Esophagus squamous epithelium (tissue), 4 donors: Measurements from ENCODE around the gene DCAF8.

Experiments used
- POLR2A ChIP-seq, 4 donors: fragments of 450-650 bp; IDR thresholded peaks; one replicate each; pipeline ENCODE4 v1.6.1; 2017; ENCODE audit warnings: antibody characterized with exemption in 4 of 4, mild to moderate bottlenecking in 4 of 4, moderate library complexity in 3 of 4
- TF ChIP-seq, protein P1 (sequence below), 6 experiments: fragments of 450-650 bp in 4 of 6; fragments of 200-600 bp in 2 of 6; sonication (generic) in 2 of 6; IDR thresholded peaks; one replicate each; pipeline ENCODE4 v1.5.1; 2016 to 2019; ENCODE audit warnings: antibody characterized with exemption in 6 of 6, mild to moderate bottlenecking in 4 of 6, moderate library complexity in 4 of 6

DNA sequence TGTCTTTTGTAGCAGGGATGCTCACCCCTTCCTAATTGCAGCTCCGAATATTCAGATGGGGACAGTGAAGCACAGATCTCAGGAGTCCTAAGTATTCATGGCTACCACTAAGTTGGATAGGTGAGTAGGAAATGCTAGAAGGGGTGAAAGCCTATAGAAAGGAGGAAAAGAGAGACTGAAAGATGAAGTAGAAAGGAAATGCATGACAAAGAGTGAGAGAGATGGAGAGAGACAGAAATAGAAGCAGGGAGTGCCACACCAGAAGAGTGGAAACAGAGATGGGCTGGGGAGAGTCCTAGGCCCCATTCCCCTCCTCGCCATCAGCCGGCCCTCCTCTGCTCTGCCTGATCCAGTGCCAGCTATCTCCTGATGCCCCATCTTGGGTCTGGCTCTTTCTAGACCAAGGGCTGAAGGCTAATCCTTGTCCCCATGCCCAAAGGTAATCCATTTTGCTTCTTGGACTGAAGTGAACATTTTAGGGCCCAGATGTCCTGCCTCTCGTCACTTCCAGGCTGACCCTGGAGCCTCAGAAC, 55.2 kb downstream of the DCAF8 start:
- TF ChIP-seq, protein P1, sequence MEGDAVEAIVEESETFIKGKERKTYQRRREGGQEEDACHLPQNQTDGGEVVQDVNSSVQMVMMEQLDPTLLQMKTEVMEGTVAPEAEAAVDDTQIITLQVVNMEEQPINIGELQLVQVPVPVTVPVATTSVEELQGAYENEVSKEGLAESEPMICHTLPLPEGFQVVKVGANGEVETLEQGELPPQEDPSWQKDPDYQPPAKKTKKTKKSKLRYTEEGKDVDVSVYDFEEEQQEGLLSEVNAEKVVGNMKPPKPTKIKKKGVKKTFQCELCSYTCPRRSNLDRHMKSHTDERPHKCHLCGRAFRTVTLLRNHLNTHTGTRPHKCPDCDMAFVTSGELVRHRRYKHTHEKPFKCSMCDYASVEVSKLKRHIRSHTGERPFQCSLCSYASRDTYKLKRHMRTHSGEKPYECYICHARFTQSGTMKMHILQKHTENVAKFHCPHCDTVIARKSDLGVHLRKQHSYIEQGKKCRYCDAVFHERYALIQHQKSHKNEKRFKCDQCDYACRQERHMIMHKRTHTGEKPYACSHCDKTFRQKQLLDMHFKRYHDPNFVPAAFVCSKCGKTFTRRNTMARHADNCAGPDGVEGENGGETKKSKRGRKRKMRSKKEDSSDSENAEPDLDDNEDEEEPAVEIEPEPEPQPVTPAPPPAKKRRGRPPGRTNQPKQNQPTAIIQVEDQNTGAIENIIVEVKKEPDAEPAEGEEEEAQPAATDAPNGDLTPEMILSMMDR (IDR thresholded peaks at IDR 0.05), result no peak
- no peak for TF ChIP-seq POLR2A (IDR thresholded peaks at IDR 0.05)
